PC-9 (cell line): ENCODE results near the gene FAM167B. TPM values are rescaled to one million over a fixed set of nuclear protein-coding genes. Genes with fewer than 3 reads are reported as not detected.
"Not testable (repeated sequence)": the region's sequence is repeated elsewhere in the genome, so short reads cannot be mapped to it uniquely, and the experiment has no call there.

Experiments used
- BruUV-seq: library from RNA; stranded (reverse); fragments of 400-500 nt; replicated peaks from 2 replicates; lab custom pipeline; 2021; lab: Mats Ljungman, UMichigan
- CTCF ChIA-PET: fragments of 300-600 bp; sonication (Branson Sonifier 250); formaldehyde crosslinking; loops from one replicate; lab custom pipeline; 2022; ENCODE audit warnings: antibody characterized with exemption; lab: Charles Lee
- POLR2A ChIA-PET: fragments of 300-600 bp; sonication (Branson Sonifier 250); formaldehyde crosslinking; loops from one replicate; lab custom pipeline; 2022; ENCODE audit warnings: antibody characterized with exemption; ENCODE audit not compliant: unreplicated experiment; lab: Charles Lee
- DNase-seq, 2 experiments: peaks; one replicate each; pipeline versions ENCODE4 v3.0.0 to v3.0.0-alpha.2; 2015 to 2022; ENCODE audit warnings: mixed read lengths in 1 of 2
- H2AFZ ChIP-seq: fragments of 200-600 bp; sonication (generic); 2 replicates; pipeline ENCODE4 v1.8.1; 2017; ENCODE audit warnings: antibody characterized with exemption
- H3F3A ChIP-seq: fragments of 200-600 bp; sonication (generic); 2 replicates; pipeline ENCODE4 v1.8.1; 2017; ENCODE audit warnings: antibody characterized with exemption, mild to moderate bottlenecking, low read depth; ENCODE audit not compliant: insufficient read depth
- H3K27ac ChIP-seq: fragments of 200-600 bp; sonication (generic); 2 replicates; pipeline ENCODE4 v1.6.1; 2016; ENCODE audit warnings: mixed run types
- H3K27me3 ChIP-seq: fragments of 200-600 bp; sonication (generic); 2 replicates; pipeline ENCODE4 v1.6.1; 2016; ENCODE audit warnings: low read depth, mixed run types; ENCODE audit not compliant: insufficient read depth
- H3K36me3 ChIP-seq: fragments of 200-600 bp; sonication (generic); 2 replicates; pipeline ENCODE4 v1.6.1; 2016; ENCODE audit warnings: low read depth, mixed run types
- H3K4me1 ChIP-seq: fragments of 200-600 bp; sonication (generic); replicated peaks from 2 replicates; pipeline ENCODE4 v1.6.1; 2016; ENCODE audit warnings: mixed run types; ENCODE audit not compliant: insufficient read depth
- H3K4me2 ChIP-seq: fragments of 200-600 bp; sonication (generic); 2 replicates; pipeline ENCODE4 v1.6.1; 2017; ENCODE audit warnings: mixed run types
- H3K4me3 ChIP-seq: fragments of 200-600 bp; sonication (generic); 2 replicates; pipeline ENCODE4 v1.6.1; 2016; ENCODE audit warnings: mixed run types
- H3K79me2 ChIP-seq: fragments of 200-600 bp; sonication (generic); 2 replicates; pipeline ENCODE4 v1.6.1; 2017; ENCODE audit warnings: low read depth, mixed run types
- H3K9me2 ChIP-seq: fragments of 200-600 bp; sonication (generic); 2 replicates; pipeline ENCODE4 v1.8.1; 2017; ENCODE audit warnings: mild to moderate bottlenecking; ENCODE audit not compliant: insufficient read depth
- H3K9me3 ChIP-seq: fragments of 200-600 bp; sonication (generic); 2 replicates; pipeline ENCODE4 v1.8.1; 2016; ENCODE audit warnings: low read depth; ENCODE audit not compliant: insufficient read depth
- H4K20me1 ChIP-seq: fragments of 200-600 bp; sonication (generic); 2 replicates; pipeline ENCODE4 v1.8.1; 2017; ENCODE audit not compliant: insufficient read depth
- EZH2 ChIP-seq: fragments of 200-600 bp; sonication (generic); IDR thresholded peaks from 2 replicates; pipeline ENCODE4 v1.8.0; 2017; ENCODE audit warnings: antibody characterized with exemption, low read depth
- intact Hi-C: fragments of 100-400 bp; cut with micrococcal nuclease; formaldehyde crosslinking; loops from one replicate; pipeline ENCODE4 v1.10.0; 2022; ENCODE audit not compliant: unreplicated experiment
- total RNA-seq: library from RNA; stranded (reverse); gene quantifications from 2 replicates; pipeline ENCODE4 v1.2.3, GENCODE V29; 2021
- TF ChIP-seq, protein P1 (sequence below): fragments of 200-600 bp; sonication (generic); conservative IDR thresholded peaks from 2 replicates; pipeline ENCODE4 v1.6.1; 2017; ENCODE audit warnings: mixed run types, antibody characterized with exemption, mild to moderate bottlenecking, moderate library complexity

The FAM167B gene
- total RNA-seq, 1 experiment from 2014 or later: 1.6 TPM

- CTCF ChIA-PET: interaction anchor here (0.6 to 0.7 kb wide), 3 partner anchors 26 to 281 kb away, joined by 3 to 6 read pairs (median 3); no protein-coding TSS in a partner anchor
- BruUV-seq: no TSS peak
- H3K27ac ChIP-seq: no peak overlapping the region
Observed at GRCh38 chr1:32274646-32275340, 27.8 kb downstream of the FAM167B start.

DNA sequence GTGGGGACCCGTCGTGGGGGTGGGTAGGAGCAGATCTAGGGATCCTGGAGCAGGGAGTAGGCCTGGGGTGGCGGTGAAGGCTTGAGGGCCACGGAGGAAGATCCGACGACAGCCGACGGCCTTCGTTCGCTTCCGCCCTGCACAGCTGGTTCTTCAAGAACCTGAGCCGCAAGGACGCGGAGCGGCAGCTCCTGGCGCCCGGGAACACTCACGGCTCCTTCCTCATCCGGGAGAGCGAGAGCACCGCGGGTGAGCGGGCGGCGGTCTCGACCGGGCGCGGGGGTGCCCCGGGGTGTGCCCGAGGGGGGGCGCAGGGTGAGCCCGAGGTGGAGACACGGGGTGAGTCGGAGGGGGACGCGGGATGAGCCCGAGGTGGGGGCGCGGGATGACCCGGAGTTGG is 28.4 kb downstream of the FAM167B start:
- H2AFZ ChIP-seq: no peak overlapping the region
- BruUV-seq: no TSS peak

More at GRCh38 chr1:32274646-32275340, 27.8 kb downstream of the FAM167B start:
- intact Hi-C loops: no loop called here
- Histone ChIP-seq H3K79me2 (no peaks in the 10 kb centered on the region), H3K4me3 (no peak overlapping the region), H4K20me1 (no peaks in the 10 kb centered on the region), H3K9me3 (no peaks in the 10 kb centered on the region), H2AFZ (no peak overlapping the region), H3K36me3 (no peaks in the 10 kb centered on the region), H3K9me2 (no peaks in the 10 kb centered on the region), H3F3A (peaks cover 6% of the 10 kb centered on the region; the same call in 1 of the 2 replicates), H3K27me3 (no peaks in the 10 kb centered on the region), H3K4me2 (peak overlapping the region; percentile 86; the same call in 1 of the 2 replicates), H3K4me1 (peaks cover 18% of the 10 kb centered on the region)
- TF ChIP-seq EZH2: no peak
- no peak for DNase-seq
- POLR2A ChIA-PET: interaction anchor here (0.6 kb wide), 1 partner anchor 195 kb away, joined by 4 read pairs; no protein-coding TSS in a partner anchor

DNA sequence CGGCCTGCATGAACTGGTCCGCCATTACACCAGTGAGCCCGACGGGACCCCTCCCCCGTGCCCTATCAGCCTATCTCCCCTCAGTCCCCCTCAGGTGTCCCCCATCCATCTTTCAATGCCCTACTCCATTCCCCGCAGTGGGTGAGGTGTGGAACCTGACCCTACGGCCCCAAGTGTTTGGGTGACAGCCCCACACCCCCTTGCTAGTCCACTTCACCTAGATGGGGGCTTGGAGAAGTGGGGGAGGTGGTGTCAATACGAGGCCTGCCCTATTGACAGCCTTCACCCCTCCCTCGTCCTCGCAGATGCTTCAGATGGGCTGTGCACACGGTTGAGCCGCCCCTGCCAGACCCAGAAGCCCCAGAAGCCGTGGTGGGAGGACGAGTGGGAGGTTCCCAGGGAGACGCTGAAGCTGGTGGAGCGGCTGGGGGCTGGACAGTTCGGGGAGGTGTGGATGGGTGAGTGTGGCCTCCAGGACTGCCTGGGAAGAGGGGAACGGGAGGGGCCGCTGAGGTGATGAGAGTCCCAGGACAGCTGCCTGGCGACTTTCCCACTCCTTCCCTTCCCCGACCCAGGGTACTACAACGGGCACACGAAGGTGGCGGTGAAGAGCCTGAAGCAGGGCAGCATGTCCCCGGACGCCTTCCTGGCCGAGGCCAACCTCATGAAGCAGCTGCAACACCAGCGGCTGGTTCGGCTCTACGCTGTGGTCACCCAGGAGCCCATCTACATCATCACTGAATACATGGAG is 29.2 kb downstream of the FAM167B start:
- no peak overlapping the region for H2AFZ ChIP-seq
- DNase-seq: no peak
- no peaks in the 10 kb centered on the region for H3K36me3 ChIP-seq
- H3K27me3 ChIP-seq: no peaks in the 10 kb centered on the region
- intact Hi-C loops: no loop called here
- H3K4me3 ChIP-seq: no peak overlapping the region
- no peaks in the 10 kb centered on the region for H3K9me2 ChIP-seq
- no peaks in the 10 kb centered on the region for H4K20me1 ChIP-seq
- POLR2A ChIA-PET: no interaction called here
- no peaks in the 10 kb centered on the region for H3K79me2 ChIP-seq
- no peak overlapping the region for H3K27ac ChIP-seq
- H3K9me3 ChIP-seq: no peaks in the 10 kb centered on the region
- H3K4me2 ChIP-seq: no peak overlapping the region
- no TSS peak for BruUV-seq
- TF ChIP-seq EZH2: no peak
- TF ChIP-seq, protein P1, sequence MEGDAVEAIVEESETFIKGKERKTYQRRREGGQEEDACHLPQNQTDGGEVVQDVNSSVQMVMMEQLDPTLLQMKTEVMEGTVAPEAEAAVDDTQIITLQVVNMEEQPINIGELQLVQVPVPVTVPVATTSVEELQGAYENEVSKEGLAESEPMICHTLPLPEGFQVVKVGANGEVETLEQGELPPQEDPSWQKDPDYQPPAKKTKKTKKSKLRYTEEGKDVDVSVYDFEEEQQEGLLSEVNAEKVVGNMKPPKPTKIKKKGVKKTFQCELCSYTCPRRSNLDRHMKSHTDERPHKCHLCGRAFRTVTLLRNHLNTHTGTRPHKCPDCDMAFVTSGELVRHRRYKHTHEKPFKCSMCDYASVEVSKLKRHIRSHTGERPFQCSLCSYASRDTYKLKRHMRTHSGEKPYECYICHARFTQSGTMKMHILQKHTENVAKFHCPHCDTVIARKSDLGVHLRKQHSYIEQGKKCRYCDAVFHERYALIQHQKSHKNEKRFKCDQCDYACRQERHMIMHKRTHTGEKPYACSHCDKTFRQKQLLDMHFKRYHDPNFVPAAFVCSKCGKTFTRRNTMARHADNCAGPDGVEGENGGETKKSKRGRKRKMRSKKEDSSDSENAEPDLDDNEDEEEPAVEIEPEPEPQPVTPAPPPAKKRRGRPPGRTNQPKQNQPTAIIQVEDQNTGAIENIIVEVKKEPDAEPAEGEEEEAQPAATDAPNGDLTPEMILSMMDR: no peak
- H3K4me1 ChIP-seq: peaks cover 18% of the 10 kb centered on the region
- CTCF ChIA-PET: interaction anchor here (0.6 kb wide), 1 partner anchor 24 kb away, joined by 8 read pairs; no protein-coding TSS in a partner anchor
- H3F3A ChIP-seq: peaks cover 6% of the 10 kb centered on the region; the same call in 1 of the 2 replicates

More for the DNA sequence above, 28.4 kb downstream of the FAM167B start:
- Histone ChIP-seq H3K9me2 (no peaks in the 10 kb centered on the region), H3K4me2 (no peak overlapping the region), H3F3A (peaks cover 6% of the 10 kb centered on the region; the same call in 1 of the 2 replicates), H3K36me3 (no peaks in the 10 kb centered on the region), H4K20me1 (no peaks in the 10 kb centered on the region), H3K4me3 (no peak overlapping the region), H3K4me1 (peaks cover 18% of the 10 kb centered on the region), H3K27me3 (no peaks in the 10 kb centered on the region), H3K27ac (no peak overlapping the region), H3K79me2 (no peaks in the 10 kb centered on the region), H3K9me3 (no peaks in the 10 kb centered on the region)
- ChIA-PET CTCF (interaction anchor here (0.6 to 0.7 kb wide), 4 partner anchors 23 to 281 kb away, joined by 3 to 8 read pairs (median 4); no protein-coding TSS in a partner anchor), POLR2A (no interaction called here)
- intact Hi-C loops: no loop called here
- TF ChIP-seq, protein P1: no peak
- no peak for TF ChIP-seq EZH2
- peak in 1 of 2 experiments; percentile 24 for DNase-seq

DNA sequence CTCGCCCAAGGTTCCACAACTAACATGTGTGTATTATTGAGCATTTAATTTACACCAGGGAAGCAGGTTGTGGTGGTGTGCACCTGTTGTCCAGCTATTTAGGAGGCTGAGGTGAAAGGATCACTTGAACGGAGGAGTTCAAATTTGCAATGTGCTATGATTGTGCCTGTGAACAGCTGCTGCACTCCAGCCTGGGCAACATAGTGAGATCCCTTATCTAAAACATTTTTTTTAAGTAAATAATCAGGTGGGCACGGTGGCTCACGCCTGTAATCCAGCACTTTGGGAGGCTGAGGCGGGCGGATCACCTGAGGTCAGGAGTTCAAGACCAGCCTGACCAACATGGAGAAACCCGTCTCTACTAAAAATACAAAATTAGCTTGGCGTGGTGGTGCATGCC is 37.8 kb downstream of the FAM167B start:
- H2AFZ ChIP-seq, H3K4me2 ChIP-seq, CTCF ChIA-PET, H4K20me1 ChIP-seq, H3K36me3 ChIP-seq, H3K79me2 ChIP-seq, H3K9me3 ChIP-seq, H3K4me3 ChIP-seq, H3K27me3 ChIP-seq, intact Hi-C loops, H3K27ac ChIP-seq, DNase-seq, H3K9me2 ChIP-seq, POLR2A ChIA-PET, BruUV-seq, H3F3A ChIP-seq: not testable (repeated sequence)
- H3K4me1 ChIP-seq: peaks cover 16% of the 10 kb centered on the region
